Retinal pigment epithelial cell (primary cell): ENCODE data around the gene VOPP1.

ENCODE experiments used
- DNase-seq: peaks from one replicate; pipeline ENCODE4 v3.0.0-alpha.2; 2010; ENCODE audit warnings: low read depth
- H3K4me3 ChIP-seq: 2 replicates; pipeline ENCODE4 v1.5.1; 2011; ENCODE audit warnings: mild to moderate bottlenecking, low read length, control low read depth, moderate library complexity
- TF ChIP-seq, protein P1 (sequence below): conservative IDR thresholded peaks from 2 replicates; pipeline ENCODE4 v1.5.1; 2011; ENCODE audit warnings: low read depth, low read length, control low read depth, inconsistent platforms

Gene VOPP1

DNA sequence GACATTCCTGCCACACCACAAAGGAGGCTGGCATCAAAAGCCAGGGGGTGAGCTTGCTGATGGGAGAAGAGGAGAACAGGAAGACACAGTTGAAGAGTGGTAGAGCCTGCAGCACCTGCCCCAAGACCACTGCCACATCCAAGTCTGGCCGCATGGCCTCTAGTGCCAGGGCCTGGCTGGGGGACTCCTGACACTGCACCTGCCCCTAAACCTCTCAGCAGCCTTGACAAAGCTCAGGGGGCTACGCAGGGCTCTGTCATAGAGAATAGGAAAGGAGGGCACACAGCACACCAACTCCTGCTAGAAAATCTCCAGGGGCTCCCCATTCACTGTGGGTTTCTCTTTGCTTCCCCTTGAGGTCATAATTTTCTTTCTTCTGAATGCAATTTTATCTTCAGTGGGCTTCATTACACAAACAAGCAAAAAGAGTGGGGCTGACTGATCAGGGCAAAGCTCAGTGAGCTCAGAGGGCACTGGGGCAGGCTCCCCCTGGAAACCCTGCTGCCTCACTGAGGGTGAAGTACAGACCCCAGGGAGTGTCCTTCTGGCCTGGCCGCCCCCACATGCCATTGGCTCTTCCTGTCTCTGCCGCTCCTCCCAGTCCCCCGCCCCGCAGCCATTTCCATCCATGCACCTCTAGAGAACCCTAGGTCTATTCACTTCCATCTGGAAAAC lies 37.2 kb downstream of the VOPP1 start:
- no peak overlapping the region for H3K4me3 ChIP-seq
- TF ChIP-seq, protein P1, sequence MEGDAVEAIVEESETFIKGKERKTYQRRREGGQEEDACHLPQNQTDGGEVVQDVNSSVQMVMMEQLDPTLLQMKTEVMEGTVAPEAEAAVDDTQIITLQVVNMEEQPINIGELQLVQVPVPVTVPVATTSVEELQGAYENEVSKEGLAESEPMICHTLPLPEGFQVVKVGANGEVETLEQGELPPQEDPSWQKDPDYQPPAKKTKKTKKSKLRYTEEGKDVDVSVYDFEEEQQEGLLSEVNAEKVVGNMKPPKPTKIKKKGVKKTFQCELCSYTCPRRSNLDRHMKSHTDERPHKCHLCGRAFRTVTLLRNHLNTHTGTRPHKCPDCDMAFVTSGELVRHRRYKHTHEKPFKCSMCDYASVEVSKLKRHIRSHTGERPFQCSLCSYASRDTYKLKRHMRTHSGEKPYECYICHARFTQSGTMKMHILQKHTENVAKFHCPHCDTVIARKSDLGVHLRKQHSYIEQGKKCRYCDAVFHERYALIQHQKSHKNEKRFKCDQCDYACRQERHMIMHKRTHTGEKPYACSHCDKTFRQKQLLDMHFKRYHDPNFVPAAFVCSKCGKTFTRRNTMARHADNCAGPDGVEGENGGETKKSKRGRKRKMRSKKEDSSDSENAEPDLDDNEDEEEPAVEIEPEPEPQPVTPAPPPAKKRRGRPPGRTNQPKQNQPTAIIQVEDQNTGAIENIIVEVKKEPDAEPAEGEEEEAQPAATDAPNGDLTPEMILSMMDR, result no peak
- no peak for DNase-seq

DNA sequence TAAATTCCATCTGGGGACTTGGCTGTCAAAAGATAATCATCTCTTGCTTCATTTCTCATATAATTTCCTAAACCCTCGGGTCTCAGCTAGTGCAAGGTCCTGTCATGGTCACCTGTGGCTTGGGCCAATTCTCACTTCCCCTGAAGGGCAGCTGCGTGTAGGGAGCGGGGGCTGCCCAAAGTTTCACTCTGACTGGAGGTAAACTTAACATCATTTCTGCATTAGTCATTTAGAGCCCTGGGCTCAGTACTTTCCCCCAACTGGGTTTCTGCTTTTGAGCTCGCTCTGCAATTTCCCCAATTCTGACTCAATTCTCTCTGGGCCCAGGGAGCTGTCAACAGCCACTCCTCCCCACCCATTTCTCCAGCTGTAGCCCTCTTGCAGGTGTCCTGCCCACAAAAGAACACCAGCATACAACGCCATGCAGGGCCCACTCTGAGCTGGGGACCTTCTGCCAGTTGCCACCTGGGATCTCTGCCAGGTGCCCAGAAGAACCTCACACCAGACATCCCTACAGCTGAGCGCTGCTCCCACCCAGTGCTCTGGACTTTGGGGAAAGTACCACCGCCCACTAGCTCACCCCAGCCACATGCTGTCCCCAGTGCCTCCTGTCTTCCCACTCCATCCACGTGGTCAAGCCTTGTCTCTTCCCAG lies 37.9 kb downstream of the VOPP1 start:
- no peak for DNase-seq
- TF ChIP-seq, protein P1, result no peak
- no peak overlapping the region for H3K4me3 ChIP-seq

DNA sequence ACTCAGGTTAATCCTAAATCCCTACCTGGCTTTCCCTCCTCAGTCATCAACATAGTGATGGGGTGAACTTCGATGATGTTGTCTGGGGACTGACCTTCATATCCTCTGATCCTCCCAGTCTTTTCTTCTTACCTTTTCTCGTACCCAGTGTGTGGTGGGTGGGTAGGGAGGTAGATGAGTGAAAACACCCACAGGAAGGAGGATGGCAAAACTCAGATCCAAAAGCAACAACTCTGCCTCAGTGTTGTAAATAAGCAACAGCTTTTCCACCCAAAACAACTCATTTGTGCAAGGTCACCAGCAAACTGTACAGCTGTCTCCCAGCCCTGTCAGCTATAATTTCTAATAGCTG lies 38.6 kb downstream of the VOPP1 start:
- TF ChIP-seq, protein P1, result no peak
- no peak for DNase-seq
- no peak overlapping the region for H3K4me3 ChIP-seq

DNA sequence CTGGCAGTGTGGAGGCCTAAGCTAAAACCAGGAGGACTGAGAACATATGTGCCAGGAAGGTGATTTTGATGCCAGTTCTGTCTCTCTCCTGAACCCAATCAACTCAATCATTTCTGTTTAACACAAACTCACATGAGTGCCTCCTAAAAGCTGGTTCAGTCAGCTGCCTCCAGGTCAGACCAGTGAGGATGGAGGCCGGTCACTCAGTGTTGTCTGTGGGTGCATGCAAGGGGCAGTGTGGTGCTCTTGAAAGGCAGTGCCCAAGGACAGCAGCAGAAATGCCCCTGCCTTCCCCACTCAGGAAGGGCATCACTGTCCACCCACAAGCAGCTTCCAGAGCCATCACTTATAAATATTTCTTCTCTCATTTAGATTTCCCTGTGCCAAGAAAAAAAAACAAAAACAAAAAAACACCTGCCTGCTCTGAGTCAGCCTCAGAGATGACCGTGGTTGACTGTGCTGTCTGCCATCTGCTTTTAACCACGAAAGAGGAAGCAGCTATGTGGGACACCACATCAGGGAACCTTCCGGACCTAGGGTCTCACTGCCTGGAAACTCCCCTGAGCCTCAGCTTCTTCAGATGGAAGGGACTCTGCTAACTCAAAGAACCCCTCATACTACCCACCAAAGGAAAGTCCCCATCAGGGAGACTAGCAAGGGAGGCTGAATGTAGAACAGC lies 39.1 kb downstream of the VOPP1 start:
- no peak for DNase-seq

DNA sequence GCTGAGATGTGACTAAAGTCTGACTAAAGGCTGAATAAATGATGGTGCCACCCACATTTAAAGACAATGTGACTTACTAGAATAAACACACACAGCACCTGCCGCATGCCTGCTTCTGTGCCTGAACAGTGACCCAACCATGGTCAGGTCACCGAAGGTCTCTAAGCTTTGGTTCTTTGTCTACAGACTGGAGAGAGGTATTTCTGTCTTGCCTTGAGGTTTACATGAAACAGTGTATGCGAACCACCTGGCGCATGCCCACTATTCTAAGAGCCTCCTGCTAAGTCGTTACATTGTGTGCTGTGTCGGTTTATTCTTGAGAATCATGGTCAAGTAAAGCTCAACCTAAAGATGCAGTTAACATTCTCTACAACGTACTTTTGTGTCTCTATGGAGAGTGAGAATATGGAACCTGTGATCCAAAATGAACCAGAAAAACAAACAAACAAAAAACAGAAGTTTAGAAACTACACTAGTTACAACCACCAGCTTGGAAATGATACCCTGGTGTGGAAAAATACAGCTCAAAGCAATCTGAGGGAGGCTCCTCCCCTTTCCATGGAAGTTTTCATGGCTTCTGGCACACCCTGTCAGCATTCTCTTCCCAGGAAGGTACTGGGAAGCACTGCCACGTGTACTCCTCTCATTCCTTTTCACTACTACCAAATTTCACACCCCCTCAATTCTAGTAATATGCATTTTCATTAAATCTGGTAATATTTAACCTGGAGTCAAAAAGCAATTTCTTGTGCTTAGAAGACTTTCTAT lies 40.0 kb downstream of the VOPP1 start:
- H3K4me3 ChIP-seq, result no peak overlapping the region
- no peak for DNase-seq
- TF ChIP-seq, protein P1, result no peak

More for the DNA sequence above, 39.1 kb downstream of the VOPP1 start:
- H3K4me3 ChIP-seq, result no peak overlapping the region
- TF ChIP-seq, protein P1, result no peak

DNA sequence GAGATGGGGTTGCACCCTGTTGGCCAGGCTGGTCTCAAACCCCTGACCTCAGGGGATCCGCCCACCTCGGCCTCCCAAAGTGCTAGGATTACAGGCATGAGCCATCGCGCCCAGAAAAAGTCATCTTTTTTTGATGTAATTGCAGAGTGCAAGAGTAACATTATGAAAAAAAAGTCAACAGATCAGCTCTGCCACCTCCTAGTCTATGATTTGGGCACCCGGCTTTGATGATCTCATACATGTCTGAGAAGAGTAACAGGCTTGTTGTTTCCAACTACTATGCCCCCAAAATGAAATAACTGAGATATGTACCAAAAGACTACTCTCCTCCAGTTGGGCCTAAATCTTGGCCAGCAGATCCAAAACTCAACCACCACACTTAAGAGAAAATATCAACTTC lies 40.8 kb downstream of the VOPP1 start:
- TF ChIP-seq, protein P1, result no peak

More for the DNA sequence above, 40.8 kb downstream of the VOPP1 start:
- H3K4me3 ChIP-seq, result no peak overlapping the region
- no peak for DNase-seq
